RWPE2 (cell line): ENCODE data around the gene RNF212B.
A peak's percentile ranks its signal among the peaks of the same experiment; 100 is the strongest.

Source experiments
- ATAC-seq: fragments of 200-7000 bp; cut with Tn5 transposase; 3 replicates; pipeline ENCODE4 v1.9.1; 2021; ENCODE audit warnings: low read depth
- DNase-seq: peaks from one replicate; pipeline ENCODE4 v3.0.0-alpha.2; 2020; ENCODE audit warnings: low spot score
- H3K27ac ChIP-seq: fragments of 450-650 bp; 2 replicates; pipeline ENCODE4 v1.5.1; 2017; ENCODE audit warnings: mild to moderate bottlenecking; ENCODE audit not compliant: poor library complexity, severe bottlenecking
- H3K27me3 ChIP-seq: fragments of 250-450 bp; sonication (Bioruptor Pico); 2 replicates; pipeline ENCODE4 v1.5.1; 2021; ENCODE audit warnings: mild to moderate bottlenecking, moderate library complexity; ENCODE audit not compliant: insufficient read depth, poor library complexity, severe bottlenecking
- H3K36me3 ChIP-seq: fragments of 250-450 bp; sonication (Bioruptor Pico); 2 replicates; pipeline ENCODE4 v1.5.1; 2020; ENCODE audit warnings: low read depth, mild to moderate bottlenecking, moderate library complexity
- H3K4me1 ChIP-seq: fragments of 250-450 bp; sonication (Bioruptor Pico); 2 replicates; pipeline ENCODE4 v1.5.1; 2021; ENCODE audit warnings: mild to moderate bottlenecking, moderate library complexity; ENCODE audit not compliant: insufficient read depth, poor library complexity, severe bottlenecking
- H3K4me3 ChIP-seq: fragments of 250-450 bp; sonication (Bioruptor Pico); 2 replicates; pipeline ENCODE4 v1.5.1; 2021; ENCODE audit warnings: mild to moderate bottlenecking, moderate library complexity; ENCODE audit not compliant: severe bottlenecking
- H3K9me3 ChIP-seq: fragments of 250-450 bp; sonication (Bioruptor Pico); 2 replicates; pipeline ENCODE4 v1.5.1; 2021; ENCODE audit warnings: mild to moderate bottlenecking, moderate library complexity; ENCODE audit not compliant: severe bottlenecking
- TF ChIP-seq, protein P1 (sequence below): fragments of 450-650 bp; IDR thresholded peaks from one replicate; pipeline ENCODE4 v1.5.1; 2017; ENCODE audit warnings: mild to moderate bottlenecking, moderate library complexity; ENCODE audit not compliant: poor library complexity, severe bottlenecking

Gene RNF212B

DNA sequence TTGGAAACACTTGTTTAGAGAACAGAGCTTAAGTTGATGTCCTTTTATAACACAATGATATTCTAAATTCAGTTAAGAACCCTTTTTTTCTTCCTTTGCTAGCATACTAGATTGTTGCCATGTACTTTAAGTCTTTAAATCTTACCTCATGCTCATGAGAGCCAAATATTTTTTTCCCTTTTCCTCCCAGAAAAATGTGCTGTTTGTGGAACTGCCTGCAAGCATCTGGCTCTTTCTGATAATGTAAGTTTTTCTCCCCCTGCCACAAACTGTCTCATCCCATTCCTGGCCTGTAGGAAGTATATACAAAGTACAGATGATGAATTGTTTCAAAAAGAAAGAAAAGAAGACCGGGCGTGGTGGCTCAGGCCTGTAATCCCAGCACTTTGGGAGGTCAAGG is 5.3 kb downstream of the RNF212B start:
- no peak for DNase-seq
- H3K4me1 ChIP-seq, result peaks cover under 1% of the 10 kb centered on the region
- TF ChIP-seq, protein P1, sequence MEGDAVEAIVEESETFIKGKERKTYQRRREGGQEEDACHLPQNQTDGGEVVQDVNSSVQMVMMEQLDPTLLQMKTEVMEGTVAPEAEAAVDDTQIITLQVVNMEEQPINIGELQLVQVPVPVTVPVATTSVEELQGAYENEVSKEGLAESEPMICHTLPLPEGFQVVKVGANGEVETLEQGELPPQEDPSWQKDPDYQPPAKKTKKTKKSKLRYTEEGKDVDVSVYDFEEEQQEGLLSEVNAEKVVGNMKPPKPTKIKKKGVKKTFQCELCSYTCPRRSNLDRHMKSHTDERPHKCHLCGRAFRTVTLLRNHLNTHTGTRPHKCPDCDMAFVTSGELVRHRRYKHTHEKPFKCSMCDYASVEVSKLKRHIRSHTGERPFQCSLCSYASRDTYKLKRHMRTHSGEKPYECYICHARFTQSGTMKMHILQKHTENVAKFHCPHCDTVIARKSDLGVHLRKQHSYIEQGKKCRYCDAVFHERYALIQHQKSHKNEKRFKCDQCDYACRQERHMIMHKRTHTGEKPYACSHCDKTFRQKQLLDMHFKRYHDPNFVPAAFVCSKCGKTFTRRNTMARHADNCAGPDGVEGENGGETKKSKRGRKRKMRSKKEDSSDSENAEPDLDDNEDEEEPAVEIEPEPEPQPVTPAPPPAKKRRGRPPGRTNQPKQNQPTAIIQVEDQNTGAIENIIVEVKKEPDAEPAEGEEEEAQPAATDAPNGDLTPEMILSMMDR, result no peak
- no peaks in the 10 kb centered on the region for H3K36me3 ChIP-seq
- H3K9me3 ChIP-seq, result no peaks in the 10 kb centered on the region
- no peaks in the 10 kb centered on the region for H3K27me3 ChIP-seq
- no peak overlapping the region for H3K4me3 ChIP-seq
- H3K27ac ChIP-seq, result no peak overlapping the region
- no peak for ATAC-seq

DNA sequence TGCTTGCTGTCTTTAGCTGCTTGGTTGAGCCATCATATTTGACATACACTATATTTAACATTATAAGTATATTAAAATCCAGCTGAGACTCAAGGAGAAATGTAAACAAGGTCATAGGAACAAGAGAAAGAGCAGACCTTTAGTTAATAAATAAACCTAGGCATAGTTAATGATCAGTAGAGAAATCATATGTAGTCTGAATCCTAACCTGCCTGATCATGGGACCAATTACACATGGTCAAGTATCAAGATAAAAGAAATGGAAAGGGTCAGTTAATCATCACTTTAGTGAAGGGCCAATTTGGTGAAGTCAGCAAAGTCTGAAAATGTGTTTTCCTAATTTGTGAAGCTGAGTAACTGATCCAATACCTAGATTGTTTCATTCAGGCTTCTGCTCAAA is 7.5 kb downstream of the RNF212B start:
- Histone ChIP-seq H3K27ac (no peak overlapping the region), H3K9me3 (no peaks in the 10 kb centered on the region), H3K4me3 (no peak overlapping the region), H3K36me3 (no peaks in the 10 kb centered on the region), H3K4me1 (no peaks in the 10 kb centered on the region), H3K27me3 (no peaks in the 10 kb centered on the region)
- DNase-seq (no peak), ATAC-seq (no peak)
- TF ChIP-seq, protein P1, result no peak

DNA sequence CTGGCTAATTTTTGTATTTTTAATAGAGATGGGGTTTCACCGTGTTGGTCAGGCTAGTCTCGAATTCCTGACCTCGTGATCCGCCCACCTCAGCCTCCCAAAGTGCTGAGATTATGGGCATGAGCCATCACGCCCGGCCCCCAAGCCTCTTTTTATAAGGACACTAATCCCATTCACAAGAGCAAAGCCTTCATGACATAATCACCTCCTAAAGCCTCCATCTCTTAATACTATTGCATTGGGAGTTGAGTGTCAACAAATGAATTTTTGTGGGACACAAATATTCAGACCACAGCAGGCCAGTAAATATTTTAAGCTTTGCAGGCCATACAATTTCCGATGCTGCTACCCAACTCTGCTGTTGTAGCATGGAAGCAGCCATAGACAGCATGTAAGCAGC is 10.9 kb downstream of the RNF212B start:
- H3K36me3 ChIP-seq, result no peaks in the 10 kb centered on the region
- H3K27me3 ChIP-seq, result no peaks in the 10 kb centered on the region
- H3K4me3 ChIP-seq, result no peak overlapping the region
- ATAC-seq, result no peak
- TF ChIP-seq, protein P1, result no peak
- no peak overlapping the region for H3K27ac ChIP-seq
- H3K4me1 ChIP-seq, result peaks cover 19% of the 10 kb centered on the region
- DNase-seq, result no peak
- no peaks in the 10 kb centered on the region for H3K9me3 ChIP-seq

DNA sequence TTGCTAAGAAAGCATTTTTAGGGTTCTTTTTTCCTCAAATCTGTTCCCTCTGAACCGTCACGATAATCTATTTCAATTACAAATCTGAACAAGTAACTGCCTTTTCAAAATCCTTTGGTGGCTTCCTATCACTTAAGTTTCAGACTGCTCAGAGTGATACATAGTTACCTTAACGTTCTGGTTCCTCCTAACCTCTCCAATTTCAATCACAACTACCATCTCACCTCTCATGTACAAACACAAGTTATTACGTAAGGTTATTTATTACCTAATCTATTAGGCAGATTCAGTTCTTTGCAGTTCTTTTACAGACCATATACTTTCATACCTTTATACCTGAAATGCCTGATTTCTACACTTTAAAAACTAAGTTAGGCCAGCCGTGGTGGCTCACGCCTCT is 12.1 kb downstream of the RNF212B start:
- Histone ChIP-seq H3K4me3 (no peak overlapping the region), H3K27me3 (no peaks in the 10 kb centered on the region), H3K9me3 (no peaks in the 10 kb centered on the region), H3K36me3 (no peaks in the 10 kb centered on the region), H3K4me1 (peaks cover 19% of the 10 kb centered on the region), H3K27ac (no peak overlapping the region)
- peak; percentile 36; the same call in 2 of the 3 replicates for ATAC-seq
- TF ChIP-seq, protein P1, result no peak
- no peak for DNase-seq

DNA sequence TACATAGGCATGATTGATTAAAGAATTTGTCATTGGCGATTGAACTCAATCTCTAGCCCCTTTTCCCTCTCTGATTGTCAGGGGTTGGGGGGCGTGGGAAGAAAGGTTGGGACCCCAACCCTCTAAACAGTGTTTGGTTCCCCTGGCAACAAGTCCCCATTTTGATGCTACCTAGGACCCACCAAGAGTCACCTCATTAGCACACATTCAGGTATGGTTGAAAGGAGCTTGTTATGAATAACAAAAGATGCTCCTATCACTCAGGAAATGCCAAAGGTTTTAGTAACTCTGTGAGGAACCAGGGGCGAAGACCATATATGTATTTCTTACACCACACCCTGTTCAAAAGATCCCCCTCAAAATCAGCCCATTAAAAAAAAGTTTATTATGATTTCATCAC is 14.3 kb downstream of the RNF212B start:
- peak overlapping the region; percentile 65 for H3K27ac ChIP-seq
- DNase-seq, result no peak

More for the DNA sequence above, 14.3 kb downstream of the RNF212B start:
- Histone ChIP-seq H3K4me3 (no peak overlapping the region), H3K36me3 (no peaks in the 10 kb centered on the region), H3K27me3 (no peaks in the 10 kb centered on the region), H3K9me3 (no peaks in the 10 kb centered on the region), H3K4me1 (peaks cover 19% of the 10 kb centered on the region)
- TF ChIP-seq, protein P1, result no peak
- peak; percentile 94 for ATAC-seq
